ENCODE results near the gene HBB. TPM values are rescaled to one million over a fixed set of nuclear protein-coding genes. Genes with fewer than 3 reads are reported as not detected.

The HBB gene
- total RNA-seq, 4 donors from 2014 or later = 16.1 to 148 (median 132) TPM; not detected in 1

GRCh38 chr11:5240458-5240857 is 13.6 kb upstream of the HBB start:
- ATAC-seq = no peak
- no peak overlapping the region for H3K27ac ChIP-seq
- H3K36me3 ChIP-seq = no peaks in the 10 kb centered on the region
- H3K27me3 ChIP-seq = peaks cover 6% of the 10 kb centered on the region
- no peak for TF ChIP-seq POLR2AphosphoS5 (IDR thresholded peaks at IDR 0.05)
- TF ChIP-seq CTCF (IDR thresholded peaks at IDR 0.05) = no peak
- TF ChIP-seq EP300 (IDR thresholded peaks at IDR 0.05) = no peak
- no peak for TF ChIP-seq POLR2A (IDR thresholded peaks at IDR 0.05)
- no peaks in the 10 kb centered on the region for H3K9me3 ChIP-seq
- no peaks in the 10 kb centered on the region for H3K4me1 ChIP-seq
- WGBS, 2 donors (ENCODE audit: low coverage in 1 of 2) = 71 to 74% methylated on average over 2 of the region's 2 CpGs
- no peak overlapping the region for H3K4me3 ChIP-seq

- Histone ChIP-seq H3K4me3 (no peak overlapping the region), H3K27ac (no peak overlapping the region), H3K9me3 (no peaks in the 10 kb centered on the region), H3K36me3 (no peaks in the 10 kb centered on the region), H3K27me3 (peaks cover 6% of the 10 kb centered on the region), H3K4me1 (no peaks in the 10 kb centered on the region)
- no peak for TF ChIP-seq CTCF (IDR thresholded peaks at IDR 0.05)
- no peak for TF ChIP-seq EP300 (IDR thresholded peaks at IDR 0.05)
- no peak for TF ChIP-seq POLR2A (IDR thresholded peaks at IDR 0.05)
- TF ChIP-seq POLR2AphosphoS5 (IDR thresholded peaks at IDR 0.05) = no peak
- WGBS, 2 donors (ENCODE audit: low coverage in 1 of 2) = 70 to 100% methylated on average over 1 of the region's 1 CpG
- no peak for ATAC-seq
Observed at GRCh38 chr11:5240056-5240455, 13.2 kb upstream of the HBB start.

- TF ChIP-seq POLR2A (IDR thresholded peaks at IDR 0.05) (no peak), EP300 (IDR thresholded peaks at IDR 0.05) (no peak), POLR2AphosphoS5 (IDR thresholded peaks at IDR 0.05) (no peak), CTCF (IDR thresholded peaks at IDR 0.05) (no peak)
- H3K9me3 ChIP-seq = no peaks in the 10 kb centered on the region
- no peaks in the 10 kb centered on the region for H3K36me3 ChIP-seq
- H3K27me3 ChIP-seq = no peaks in the 10 kb centered on the region
- no peak for ATAC-seq
- H3K4me1 ChIP-seq = no peaks in the 10 kb centered on the region
- H3K27ac ChIP-seq = no peak overlapping the region
- no peak overlapping the region for H3K4me3 ChIP-seq
Observed at GRCh38 chr11:5239046-5239445, 12.2 kb upstream of the HBB start.

- 20 to 27% methylated on average over 2 of the region's 2 CpGs for WGBS, 2 donors (ENCODE audit: low coverage in 1 of 2)
- no peak overlapping the region for H3K4me3 ChIP-seq
- TF ChIP-seq EP300 (IDR thresholded peaks at IDR 0.05) (no peak), CTCF (IDR thresholded peaks at IDR 0.05) (no peak), POLR2A (IDR thresholded peaks at IDR 0.05) (no peak), POLR2AphosphoS5 (IDR thresholded peaks at IDR 0.05) (no peak)
- no peaks in the 10 kb centered on the region for H3K4me1 ChIP-seq
- H3K36me3 ChIP-seq = no peaks in the 10 kb centered on the region
- no peak for ATAC-seq
- H3K9me3 ChIP-seq = no peaks in the 10 kb centered on the region
- H3K27me3 ChIP-seq = no peaks in the 10 kb centered on the region
- no peak overlapping the region for H3K27ac ChIP-seq
Observed at GRCh38 chr11:5238486-5238885, 11.6 kb upstream of the HBB start.

GRCh38 chr11:5237420-5237819 is 10.5 kb upstream of the HBB start:
- H3K4me1 ChIP-seq = no peaks in the 10 kb centered on the region
- WGBS, 2 donors (ENCODE audit: low coverage in 1 of 2) = 87 to 94% methylated on average over 2 of the region's 2 CpGs
- TF ChIP-seq POLR2AphosphoS5 (IDR thresholded peaks at IDR 0.05) (no peak), EP300 (IDR thresholded peaks at IDR 0.05) (no peak), CTCF (IDR thresholded peaks at IDR 0.05) (no peak), POLR2A (IDR thresholded peaks at IDR 0.05) (no peak)
- H3K27me3 ChIP-seq = no peaks in the 10 kb centered on the region
- no peak overlapping the region for H3K4me3 ChIP-seq
- H3K27ac ChIP-seq = no peak overlapping the region
- ATAC-seq = no peak
- no peaks in the 10 kb centered on the region for H3K9me3 ChIP-seq
- no peaks in the 10 kb centered on the region for H3K36me3 ChIP-seq

Data from gastroesophageal sphincter (tissue), 4 donors.